Activated CD4-positive, alpha-beta T cell treated with anti-CD3 and anti-CD28 coated beads, Interleukin-2, Interleukin-4, amounts not matched to agents 100 ng/mL and 50 ng/mL, durations not matched to agents 16 hours and 8 hours (primary cell): ENCODE measurements around the gene EPS8L3.
"Not testable (repeated sequence)": the region's sequence is repeated elsewhere in the genome, so short reads cannot be mapped to it uniquely, and the experiment has no call there.

Experiments used
- DNase-seq: peaks from one replicate; pipeline ENCODE4 v3.0.0-alpha.2; 2020; ENCODE audit warnings: low spot score

The EPS8L3 gene

DNA sequence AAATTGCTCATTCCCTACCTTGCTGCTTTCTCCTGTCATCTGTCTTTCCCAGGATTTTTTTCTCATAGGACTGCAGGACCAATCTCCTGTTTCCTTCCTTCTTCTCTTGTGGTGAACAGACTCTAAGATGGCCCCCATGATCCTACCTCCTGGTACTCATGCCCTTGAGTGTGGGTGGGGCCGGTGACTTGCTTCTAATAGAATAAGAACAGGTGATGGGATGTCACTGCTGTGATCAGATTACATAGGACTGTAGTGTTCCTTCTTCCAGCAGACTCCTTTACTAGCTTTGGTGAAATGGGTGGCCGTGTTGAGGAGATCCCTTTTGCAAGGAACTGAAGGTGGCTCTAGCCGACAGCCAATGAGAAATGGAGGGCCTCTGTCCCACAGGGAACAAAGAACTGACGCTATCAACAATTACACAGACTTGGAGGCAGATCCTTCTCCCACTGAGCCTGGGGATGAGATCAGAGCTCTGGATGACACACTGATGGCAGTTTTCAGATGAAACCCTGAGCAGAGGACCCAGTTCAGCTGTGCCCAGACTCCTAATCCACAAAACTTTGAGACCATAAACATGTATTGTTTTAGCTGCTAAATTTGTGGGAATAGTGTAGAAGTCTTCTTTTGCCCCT, 30.4 kb downstream of the EPS8L3 start:
- DNase-seq = no peak

GRCh38 chr1:109732390-109732881, 31.3 kb downstream of the EPS8L3 start:
- no peak for DNase-seq

DNA sequence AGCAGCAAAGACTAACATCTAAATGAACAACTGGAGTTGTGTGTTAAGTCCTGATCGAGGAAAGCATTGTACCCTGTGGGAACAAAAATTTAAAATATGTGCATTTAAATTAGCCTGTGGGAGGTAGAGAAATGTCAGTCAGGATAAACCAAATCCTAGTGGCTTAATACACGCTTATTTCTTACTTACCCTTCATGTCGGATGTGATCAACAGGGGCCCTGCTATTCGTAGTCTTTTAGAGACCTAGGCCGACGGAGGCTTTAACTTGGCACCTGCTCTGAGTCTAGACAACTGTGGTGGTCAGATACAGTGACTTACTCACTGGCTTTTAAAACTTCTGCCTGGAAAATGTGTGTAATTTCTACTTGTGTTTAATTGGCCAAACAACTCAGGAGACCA, 33.1 kb downstream of the EPS8L3 start:
- no peak for DNase-seq

GRCh38 chr1:109728870-109729269, 34.9 kb downstream of the EPS8L3 start:
- no peak for DNase-seq

DNA sequence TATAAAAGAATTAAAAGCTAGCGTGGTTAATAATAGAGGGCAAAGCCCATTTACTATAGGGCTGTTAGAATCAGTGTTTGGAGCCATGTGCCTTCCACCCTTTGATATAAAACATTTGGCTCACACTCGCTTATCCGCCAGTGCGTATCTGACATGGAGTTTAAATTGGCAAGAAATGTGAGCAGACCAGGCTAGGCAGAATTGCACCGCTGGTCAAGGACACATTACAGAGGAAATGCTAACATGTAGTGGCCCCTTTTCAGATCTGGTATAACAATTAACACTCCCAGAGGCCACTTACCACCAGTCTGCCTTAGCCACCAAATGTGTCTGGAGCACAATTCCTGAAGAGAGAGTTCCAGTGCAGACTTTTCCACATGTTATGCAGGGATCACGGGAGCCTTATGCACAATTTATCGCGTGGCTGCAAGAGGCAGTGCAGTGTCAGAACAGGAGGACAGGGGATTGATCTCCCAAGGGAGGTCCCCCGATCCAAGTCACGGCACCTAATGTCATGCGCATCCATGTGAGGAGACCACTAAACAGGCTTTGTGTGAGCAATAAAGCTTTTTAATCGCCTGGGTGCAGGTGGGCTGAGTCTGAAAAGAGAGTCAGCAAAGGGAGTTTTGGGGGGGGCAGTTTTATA, 36.9 kb downstream of the EPS8L3 start:
- no peak for DNase-seq

GRCh38 chr1:109726007-109726406, 37.7 kb downstream of the EPS8L3 start:
- DNase-seq = no peak

- DNase-seq = no peak
These were observed 38.2 kb downstream of the EPS8L3 start for GRCh38 chr1:109725510-109725909.

DNA sequence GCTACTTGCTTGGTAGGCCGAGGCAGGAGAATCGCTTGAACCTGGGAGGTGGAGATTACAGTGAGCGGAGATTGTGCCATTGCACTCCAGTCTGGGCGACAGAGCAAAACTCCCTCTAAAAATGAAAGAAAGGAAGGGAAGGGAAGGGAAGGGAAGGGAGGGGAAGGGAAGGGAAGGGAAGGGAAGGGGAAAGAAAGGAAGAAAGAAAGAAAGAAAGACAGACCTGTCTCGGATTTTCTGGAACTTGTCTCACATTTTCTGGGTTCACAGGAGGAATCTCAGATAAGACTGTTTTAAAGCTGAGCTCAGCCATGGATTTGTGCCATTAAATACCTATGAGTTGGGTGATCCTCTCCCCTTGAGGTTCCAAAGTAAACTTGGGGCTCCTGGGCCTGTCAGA, 38.8 kb downstream of the EPS8L3 start:
- no peak for DNase-seq

GRCh38 chr1:109722908-109723691, 40.6 kb downstream of the EPS8L3 start:
- no peak for DNase-seq

GRCh38 chr1:109721971-109722370, 41.8 kb downstream of the EPS8L3 start:
- no peak for DNase-seq

DNA sequence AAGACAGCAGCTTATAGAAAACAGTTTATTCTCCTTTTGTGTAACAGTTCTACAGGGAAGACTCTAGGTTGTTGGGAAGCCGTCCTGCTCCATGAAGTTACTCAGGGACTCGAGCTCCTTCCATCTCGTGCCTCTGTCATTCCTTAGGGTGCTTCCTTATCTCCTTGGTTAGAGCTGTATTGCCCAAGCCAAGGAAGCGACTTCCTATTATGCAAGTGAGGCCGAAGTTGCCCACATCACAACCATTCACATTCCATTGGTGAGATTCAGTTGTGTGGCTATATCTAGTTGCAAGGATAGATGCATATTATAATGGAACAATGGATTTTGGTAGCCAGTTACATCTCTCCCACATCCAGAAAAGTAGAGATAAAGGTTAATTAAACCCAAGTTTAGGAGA, 42.7 kb downstream of the EPS8L3 start:
- no peak for DNase-seq

DNA sequence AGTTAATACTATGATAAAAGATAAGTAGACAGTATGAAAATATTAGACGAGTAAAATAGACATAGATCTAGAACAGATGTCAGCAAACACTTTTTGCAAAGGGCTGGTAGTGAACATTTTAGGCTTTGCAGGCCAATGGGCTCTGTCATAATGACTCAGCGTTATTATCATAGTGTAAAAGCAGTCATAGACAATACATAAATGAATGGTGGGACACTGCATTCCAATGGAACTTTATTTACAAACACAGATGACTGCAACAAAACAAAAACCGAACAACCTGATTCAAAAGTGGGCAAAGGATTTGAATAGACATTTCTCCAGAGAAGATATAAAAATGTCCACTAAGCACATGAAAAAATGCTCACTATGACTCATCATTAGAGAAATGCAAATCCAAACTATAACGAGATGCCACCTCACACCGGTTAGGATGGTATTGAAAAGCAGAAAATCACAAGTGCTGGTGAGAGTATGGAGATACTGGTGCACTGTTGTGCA, 44.3 kb downstream of the EPS8L3 start:
- DNase-seq = peak; percentile 25

DNA sequence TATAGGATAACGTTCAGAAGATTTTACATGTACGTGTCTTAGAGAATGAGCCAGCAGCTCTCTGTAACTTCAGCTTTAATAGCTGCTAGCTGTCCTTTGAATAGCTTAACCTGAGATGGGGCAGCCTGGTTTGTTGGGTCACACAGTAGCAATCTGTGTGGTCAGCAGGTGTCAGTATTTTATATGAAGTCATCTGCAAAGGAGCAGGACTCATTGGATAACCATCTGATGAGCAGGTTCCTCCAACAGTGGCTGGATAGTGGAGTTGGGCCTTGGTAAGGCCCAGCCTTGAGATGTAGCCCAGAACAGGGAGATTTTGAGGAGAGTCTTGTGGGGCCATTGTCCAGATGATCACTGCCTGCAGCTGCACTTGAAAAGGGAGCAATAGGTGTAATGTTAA, 45.2 kb downstream of the EPS8L3 start:
- no peak for DNase-seq

DNA sequence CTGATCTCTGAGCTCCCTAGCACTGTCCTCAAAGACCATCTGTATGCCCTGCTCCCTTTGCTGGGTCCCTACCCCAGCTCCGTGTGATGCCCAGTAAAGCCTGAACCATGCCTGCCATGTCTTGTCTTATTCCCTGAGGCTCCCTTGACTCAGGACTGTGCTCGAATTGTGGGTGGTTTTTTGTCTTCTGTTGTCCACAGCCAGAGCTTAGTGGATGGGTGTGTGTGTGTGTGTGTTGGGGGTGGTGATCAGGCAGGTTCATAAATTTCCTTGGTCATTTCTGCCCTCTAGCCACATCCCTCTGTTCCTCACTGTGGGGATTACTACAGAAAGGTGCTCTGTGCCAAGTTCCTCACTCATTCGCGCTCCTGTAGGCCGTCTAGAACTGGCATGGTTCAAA, 46.0 kb downstream of the EPS8L3 start:
- no peak for DNase-seq

- no peak for DNase-seq
These were observed 47.1 kb downstream of the EPS8L3 start for GRCh38 chr1:109716570-109717090.

- no peak for DNase-seq
These were observed 47.6 kb downstream of the EPS8L3 start for GRCh38 chr1:109716121-109716520.

- no peak for DNase-seq
These were observed 48.9 kb downstream of the EPS8L3 start for GRCh38 chr1:109714661-109715372.

GRCh38 chr1:109713636-109714035, 50.1 kb downstream of the EPS8L3 start:
- no peak for DNase-seq

DNA sequence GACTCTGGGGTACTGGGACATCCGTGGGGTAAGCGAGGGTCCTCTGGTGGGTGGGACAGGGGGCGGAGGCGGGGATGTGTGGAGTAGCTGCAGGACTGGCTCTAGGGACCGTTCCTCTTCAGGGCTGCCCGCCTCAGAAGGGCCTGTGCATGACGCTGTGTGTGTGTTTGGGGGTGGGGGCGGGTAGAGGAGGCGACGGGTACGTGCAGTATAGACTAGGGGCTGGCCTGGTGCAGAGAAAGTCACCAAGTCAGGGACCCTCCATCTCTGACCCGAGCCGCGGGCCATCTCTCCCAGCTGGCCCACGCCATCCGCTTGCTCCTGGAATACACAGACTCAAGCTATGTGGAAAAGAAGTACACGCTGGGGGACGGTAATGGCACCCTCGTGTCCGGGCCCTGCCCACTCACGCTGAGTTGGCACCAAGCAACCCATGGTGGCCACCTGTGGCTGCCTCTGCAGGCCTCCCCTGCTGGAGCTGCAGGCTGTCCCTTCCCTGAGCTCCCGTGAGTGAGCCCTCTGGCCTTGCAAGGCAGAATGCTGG, 51.3 kb downstream of the EPS8L3 start:
- DNase-seq = no peak

GRCh38 chr1:109711593-109712320, 52.0 kb downstream of the EPS8L3 start, which contains the start of gene GSTM5:
Gene GSTM5 (plus strand): TSS chr1:109712251. CDS start chr1:109712313, 62 bp downstream.
- not testable (repeated sequence) for DNase-seq

DNA sequence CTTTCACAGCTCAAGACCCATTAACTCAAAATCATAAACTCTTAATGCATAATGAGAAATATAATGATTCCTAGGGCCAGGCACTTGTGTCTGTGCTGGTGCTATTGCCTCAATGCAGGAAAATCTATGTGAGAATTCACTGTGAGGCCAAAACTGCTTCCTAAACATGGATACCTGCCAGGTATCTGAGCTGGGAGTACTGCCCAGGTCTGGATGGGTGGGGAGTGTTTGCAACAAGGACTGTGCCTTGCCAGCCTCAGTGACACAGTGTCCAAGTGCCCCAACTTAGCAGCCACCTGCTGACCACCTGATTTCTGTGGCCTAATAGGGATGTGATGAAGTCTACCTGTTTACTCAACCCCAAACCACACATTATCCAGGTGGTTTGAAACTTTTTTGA, 53.9 kb downstream of the EPS8L3 start:
- DNase-seq = not testable (repeated sequence)
